Activated B cell treated with CpG ODN at 0.5 μM for 24 hours (primary cell): ENCODE results near the gene ANXA6. TPM values are rescaled to one million over a fixed set of nuclear protein-coding genes. Genes with fewer than 3 reads are reported as not detected.

Experiments
- ATAC-seq: fragments of 200-7000 bp; cut with Tn5 transposase; one replicate; pipeline ENCODE4 v1.10.0; 2021; ENCODE audit warnings: low read depth, mild to moderate bottlenecking, moderate library complexity
- CTCF ChIA-PET: fragments of 350-600 bp; sonication (Branson Sonifier 250); formaldehyde crosslinking; loops from one replicate; lab custom pipeline; 2021; ENCODE audit warnings: antibody characterized with exemption; lab: Charles Lee
- POLR2A ChIA-PET: fragments of 350-600 bp; sonication (Branson Sonifier 250); formaldehyde crosslinking; loops from one replicate; lab custom pipeline; 2021; ENCODE audit warnings: antibody characterized with exemption; lab: Charles Lee
- DNase-seq: peaks from one replicate; pipeline ENCODE4 v3.0.0; 2022
- H3K27ac Mint-ChIP-seq: one replicate; pipeline ENCODE4 v1.8.0; 2020; ENCODE audit warnings: mixed read lengths
- H3K27me3 Mint-ChIP-seq: one replicate; pipeline ENCODE4 v1.8.0; 2021; ENCODE audit warnings: mixed read lengths
- H3K36me3 Mint-ChIP-seq: one replicate; pipeline ENCODE4 v1.8.0; 2021; ENCODE audit warnings: low read depth, mixed read lengths
- H3K4me1 Mint-ChIP-seq: one replicate; pipeline ENCODE4 v1.8.0; 2021; ENCODE audit warnings: mixed read lengths
- H3K4me3 Mint-ChIP-seq: one replicate; pipeline ENCODE4 v1.8.0; 2020; ENCODE audit warnings: mild to moderate bottlenecking, mixed read lengths
- H3K9me3 Mint-ChIP-seq: one replicate; pipeline ENCODE4 v1.8.0; 2020; ENCODE audit warnings: mixed read lengths
- intact Hi-C: fragments of 100-400 bp; cut with micrococcal nuclease; formaldehyde crosslinking; loops from one replicate; pipeline ENCODE4 v1.15.1; 2024
- total RNA-seq: library from RNA; stranded (reverse); gene quantifications from 2 replicates; pipeline ENCODE4 v1.2.3, GENCODE V29; 2022
- TF ChIP-seq, protein P1 (sequence below): fragments of 200-600 bp; IDR thresholded peaks from one replicate; pipeline ENCODE4 v1.8.0; 2022; ENCODE audit warnings: antibody characterized with exemption, mild to moderate bottlenecking

ANXA6 gene
- total RNA-seq, 1 donor from 2014 or later, result 367 TPM

DNA sequence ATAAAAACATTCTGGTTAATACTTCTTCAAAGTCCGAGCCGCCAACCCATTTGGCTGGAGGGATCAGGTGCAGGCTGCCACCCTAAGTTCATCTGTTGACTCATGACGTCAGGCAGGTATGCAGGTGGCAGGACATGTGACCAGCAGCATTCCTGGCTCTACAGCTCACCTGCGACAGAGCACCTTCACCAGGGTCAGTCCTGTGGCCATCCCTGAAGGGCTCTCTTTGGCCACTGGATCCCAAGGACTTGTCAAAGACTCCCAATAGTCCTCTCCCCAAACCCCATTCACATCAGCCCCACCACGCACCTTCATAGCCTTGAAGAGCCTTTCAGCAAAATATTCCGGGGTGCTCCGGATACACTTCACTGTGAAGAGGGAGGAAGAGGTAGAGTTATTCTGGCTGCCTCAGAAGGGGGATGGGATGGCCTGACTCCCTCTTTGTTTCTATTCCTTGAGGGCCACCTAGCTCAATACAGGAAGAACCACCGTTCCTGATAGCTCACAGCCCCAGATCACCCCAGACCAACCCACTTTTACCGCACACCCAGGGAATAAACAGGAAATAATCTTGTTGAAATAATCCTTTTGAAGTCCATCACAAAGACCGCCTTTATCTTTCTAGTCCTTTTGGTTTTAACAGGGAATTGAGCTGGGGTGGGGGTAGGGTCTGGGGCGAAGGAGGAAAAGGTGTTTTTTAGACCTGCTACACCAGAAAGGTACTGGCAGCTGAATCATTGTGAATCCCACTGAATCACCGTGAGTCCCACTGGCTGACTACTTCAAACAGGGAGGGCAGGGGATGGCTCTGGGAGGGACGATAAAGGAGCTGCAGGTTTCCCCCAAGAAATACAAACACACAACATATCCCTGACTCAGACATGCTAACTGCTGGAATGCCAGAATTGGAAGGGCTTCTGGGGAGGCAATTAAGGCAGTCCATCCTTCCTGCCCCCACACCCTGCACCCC is 26.4 kb downstream of the ANXA6 start:
- no peaks in the 10 kb centered on the region for H3K27me3 Mint-ChIP-seq
- intact Hi-C loops, result no loop called here
- DNase-seq, result no peak
- ChIA-PET CTCF (interaction anchor here (0.8 to 3.8 kb wide), 4 partner anchors 10 to 185 kb away, joined by 4 to 18 read pairs (median 6); no protein-coding TSS in a partner anchor), POLR2A (interaction anchor here (0.9 to 3.8 kb wide), 4 partner anchors 10 to 103 kb away, joined by 3 to 20 read pairs (median 6); partner anchors contain the start of gene ANXA6)
- H3K36me3 Mint-ChIP-seq, result peaks cover 97% of the 10 kb centered on the region
- peaks cover 91% of the 10 kb centered on the region for H3K4me1 Mint-ChIP-seq
- TF ChIP-seq, protein P1, sequence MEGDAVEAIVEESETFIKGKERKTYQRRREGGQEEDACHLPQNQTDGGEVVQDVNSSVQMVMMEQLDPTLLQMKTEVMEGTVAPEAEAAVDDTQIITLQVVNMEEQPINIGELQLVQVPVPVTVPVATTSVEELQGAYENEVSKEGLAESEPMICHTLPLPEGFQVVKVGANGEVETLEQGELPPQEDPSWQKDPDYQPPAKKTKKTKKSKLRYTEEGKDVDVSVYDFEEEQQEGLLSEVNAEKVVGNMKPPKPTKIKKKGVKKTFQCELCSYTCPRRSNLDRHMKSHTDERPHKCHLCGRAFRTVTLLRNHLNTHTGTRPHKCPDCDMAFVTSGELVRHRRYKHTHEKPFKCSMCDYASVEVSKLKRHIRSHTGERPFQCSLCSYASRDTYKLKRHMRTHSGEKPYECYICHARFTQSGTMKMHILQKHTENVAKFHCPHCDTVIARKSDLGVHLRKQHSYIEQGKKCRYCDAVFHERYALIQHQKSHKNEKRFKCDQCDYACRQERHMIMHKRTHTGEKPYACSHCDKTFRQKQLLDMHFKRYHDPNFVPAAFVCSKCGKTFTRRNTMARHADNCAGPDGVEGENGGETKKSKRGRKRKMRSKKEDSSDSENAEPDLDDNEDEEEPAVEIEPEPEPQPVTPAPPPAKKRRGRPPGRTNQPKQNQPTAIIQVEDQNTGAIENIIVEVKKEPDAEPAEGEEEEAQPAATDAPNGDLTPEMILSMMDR, result no peak
- peak overlapping the region; percentile 65 for H3K27ac Mint-ChIP-seq
- no peak for ATAC-seq
- H3K9me3 Mint-ChIP-seq, result no peaks in the 10 kb centered on the region
- no peak overlapping the region for H3K4me3 Mint-ChIP-seq

DNA sequence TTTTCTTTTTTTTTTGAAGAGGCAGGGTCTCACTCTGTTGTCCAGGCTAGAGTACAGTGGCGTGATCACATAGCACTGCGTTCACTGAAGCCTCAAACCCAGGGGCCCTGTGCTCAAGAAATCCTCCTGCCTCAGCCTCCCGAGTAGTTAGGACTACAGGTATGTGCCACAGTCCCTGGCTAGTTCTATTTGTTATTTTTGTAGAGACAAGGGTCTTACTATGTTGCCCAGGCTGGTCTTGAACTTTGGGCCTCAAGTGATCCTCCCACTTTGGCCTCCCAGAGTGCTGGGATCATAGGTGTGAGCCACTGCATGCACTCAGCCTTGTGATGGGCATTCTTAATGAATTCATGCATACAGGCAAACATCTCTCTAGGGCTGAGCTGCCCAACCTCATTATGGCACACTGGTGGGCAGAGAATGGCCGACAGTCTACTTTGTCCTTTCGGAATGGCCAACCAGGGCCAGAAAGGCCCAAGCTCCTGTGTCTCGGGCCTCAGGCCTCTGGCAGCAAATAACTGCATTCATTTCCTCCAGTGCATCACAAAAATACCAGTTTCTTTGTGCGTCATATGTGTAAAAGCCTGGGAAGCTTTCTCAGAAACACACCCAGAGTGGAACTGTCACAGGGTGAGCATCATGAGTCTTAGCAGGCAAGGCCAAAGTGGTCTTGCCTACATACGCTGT is 27.2 kb downstream of the ANXA6 start:
- intact Hi-C loops, result no loop called here
- TF ChIP-seq, protein P1, result no peak
- ATAC-seq, result no peak
- Mint-ChIP-seq H3K4me3 (no peak overlapping the region), H3K9me3 (no peaks in the 10 kb centered on the region), H3K27me3 (no peaks in the 10 kb centered on the region), H3K27ac (peak overlapping the region; percentile 65), H3K36me3 (peaks cover 96% of the 10 kb centered on the region), H3K4me1 (peaks cover 94% of the 10 kb centered on the region)
- ChIA-PET POLR2A (interaction anchor here (0.8 to 2.2 kb wide), 5 partner anchors 11 to 141 kb away, joined by 3 to 23 read pairs (median 4); partner anchors contain the start of gene ANXA6), CTCF (interaction anchor here (1.0 to 10.8 kb wide), 5 partner anchors 15 to 35 kb away, joined by 4 to 309 read pairs (median 5); no protein-coding TSS in a partner anchor)
- DNase-seq, result no peak

- no peak for DNase-seq
- TF ChIP-seq, protein P1, result no peak
- Mint-ChIP-seq H3K9me3 (no peaks in the 10 kb centered on the region), H3K27ac (peak overlapping the region; percentile 90), H3K4me3 (peak overlapping the region; percentile 39), H3K4me1 (peaks cover 94% of the 10 kb centered on the region), H3K36me3 (peaks cover 88% of the 10 kb centered on the region), H3K27me3 (no peaks in the 10 kb centered on the region)
- CTCF ChIA-PET, result interaction anchor here (1.3 to 10.8 kb wide), 7 partner anchors 11 to 187 kb away, joined by 3 to 309 read pairs (median 5); no protein-coding TSS in a partner anchor
- intact Hi-C loops, result loop anchor here (5.0 kb wide), 1 partner anchor 168 kb away; no protein-coding TSS in a partner anchor
- no peak for ATAC-seq
- POLR2A ChIA-PET, result interaction anchor here (0.6 to 2.2 kb wide), 9 partner anchors 13 to 142 kb away, joined by 3 to 23 read pairs (median 6); partner anchors contain the start of gene ANXA6
Measured at GRCh38 chr5:151128817-151129216, 28.8 kb downstream of the ANXA6 start.

GRCh38 chr5:151127926-151128325 is 29.7 kb downstream of the ANXA6 start:
- ATAC-seq, result no peak
- CTCF ChIA-PET, result interaction anchor here (1.3 to 10.8 kb wide), 7 partner anchors 11 to 112 kb away, joined by 4 to 309 read pairs (median 73); partner anchors contain the start of gene ANXA6
- TF ChIP-seq, protein P1, result no peak
- DNase-seq, result no peak
- H3K27ac Mint-ChIP-seq, result peak overlapping the region; percentile 54
- POLR2A ChIA-PET, result interaction anchor here (4.2 kb wide), 1 partner anchor 14 kb away, joined by 37 read pairs; no protein-coding TSS in a partner anchor
- H3K4me1 Mint-ChIP-seq, result peaks cover 94% of the 10 kb centered on the region
- no peak overlapping the region for H3K4me3 Mint-ChIP-seq
- H3K9me3 Mint-ChIP-seq, result no peaks in the 10 kb centered on the region
- H3K27me3 Mint-ChIP-seq, result no peaks in the 10 kb centered on the region
- H3K36me3 Mint-ChIP-seq, result peaks cover 84% of the 10 kb centered on the region
- intact Hi-C loops, result loop anchor here (5.0 kb wide), 1 partner anchor 169 kb away; no protein-coding TSS in a partner anchor
